ENCODE results near the gene TPCN2.

The TPCN2 gene

GRCh38 chr11:69039501-69039900, 9.2 kb upstream of the TPCN2 start:
- no peak for FAIRE-seq

- no peak for FAIRE-seq
Measured at GRCh38 chr11:69040051-69040450, 8.7 kb upstream of the TPCN2 start.

DNA sequence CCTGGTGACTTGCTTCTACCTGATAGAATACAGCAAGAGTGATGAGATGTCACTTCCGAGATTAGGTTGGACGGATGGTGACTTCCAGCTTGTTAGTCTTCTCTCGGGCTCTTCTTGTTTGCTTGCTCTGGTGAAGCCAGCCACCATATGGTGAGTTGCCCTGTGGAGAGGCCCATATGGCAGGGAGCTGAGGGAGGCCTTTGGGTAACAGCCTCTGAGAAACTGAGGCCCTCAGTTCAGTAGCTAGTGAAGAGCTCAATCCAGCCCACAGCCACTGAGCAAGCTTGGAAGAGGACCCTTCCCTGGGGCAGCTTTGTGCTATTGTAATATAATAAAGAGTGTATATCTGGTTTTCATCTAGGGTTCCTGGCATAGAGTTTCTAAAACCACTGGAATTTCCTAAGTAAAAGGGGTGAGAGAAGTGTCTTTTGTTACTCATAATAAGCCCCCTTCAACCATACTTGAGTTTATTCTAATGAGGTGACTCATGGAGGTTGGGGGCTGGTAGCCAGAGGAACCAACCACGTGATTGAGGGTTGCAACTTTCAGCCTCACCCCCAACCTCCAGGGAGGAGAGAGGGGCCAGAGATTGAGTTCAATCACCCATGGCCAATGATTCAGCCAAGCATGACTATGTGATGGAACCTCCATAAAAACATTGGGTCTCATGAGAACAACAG, 8.0 kb upstream of the TPCN2 start:
- no peak for FAIRE-seq

DNA sequence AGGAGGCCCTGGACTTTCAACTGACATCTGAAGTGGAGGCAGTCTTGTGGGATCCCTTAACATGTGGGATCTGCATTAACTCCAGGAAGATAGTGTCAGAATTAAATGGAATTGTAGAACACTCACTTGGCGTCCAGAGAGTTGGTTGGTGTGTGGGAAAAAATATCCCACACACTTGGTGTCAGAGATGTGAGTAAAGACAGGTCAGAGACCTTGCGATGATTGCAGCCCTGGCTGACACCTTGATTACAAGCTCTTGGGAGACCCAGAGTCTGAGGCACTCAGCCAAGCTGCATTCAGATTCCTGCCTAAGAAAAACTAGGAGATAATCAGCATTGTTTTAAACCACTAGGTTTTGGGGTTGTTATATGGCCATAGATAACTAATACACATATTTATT, 7.2 kb upstream of the TPCN2 start:
- FAIRE-seq, result no peak

GRCh38 chr11:69044111-69045013, 4.4 kb upstream of the TPCN2 start:
- FAIRE-seq, result peak; percentile 98

GRCh38 chr11:69048031-69048693, 570 bp upstream of the TPCN2 start:
- no peak for FAIRE-seq

DNA sequence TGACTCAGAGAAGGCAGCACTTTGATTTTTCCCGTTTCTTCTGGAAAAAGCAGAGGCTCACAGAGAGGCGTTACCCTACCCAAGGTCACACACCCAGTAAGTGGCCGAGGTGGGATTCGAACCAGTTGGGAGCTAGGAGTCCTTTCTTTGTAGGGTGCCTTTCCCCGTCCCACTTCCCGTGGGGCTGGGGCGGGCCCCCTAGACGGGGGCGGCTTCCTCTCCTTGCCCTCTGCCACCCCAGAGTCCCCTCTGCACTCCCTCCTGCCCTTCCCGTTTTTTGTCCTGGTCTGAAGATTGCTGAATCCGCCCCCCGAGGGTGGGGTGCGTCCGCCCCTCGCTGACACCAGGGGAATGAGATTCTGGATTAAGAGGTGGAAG, 747 bp downstream of the TPCN2 start:
- no peak for FAIRE-seq

- no peak for FAIRE-seq
Measured at GRCh38 chr11:69050592-69051380, 2.1 kb downstream of the TPCN2 start.

DNA sequence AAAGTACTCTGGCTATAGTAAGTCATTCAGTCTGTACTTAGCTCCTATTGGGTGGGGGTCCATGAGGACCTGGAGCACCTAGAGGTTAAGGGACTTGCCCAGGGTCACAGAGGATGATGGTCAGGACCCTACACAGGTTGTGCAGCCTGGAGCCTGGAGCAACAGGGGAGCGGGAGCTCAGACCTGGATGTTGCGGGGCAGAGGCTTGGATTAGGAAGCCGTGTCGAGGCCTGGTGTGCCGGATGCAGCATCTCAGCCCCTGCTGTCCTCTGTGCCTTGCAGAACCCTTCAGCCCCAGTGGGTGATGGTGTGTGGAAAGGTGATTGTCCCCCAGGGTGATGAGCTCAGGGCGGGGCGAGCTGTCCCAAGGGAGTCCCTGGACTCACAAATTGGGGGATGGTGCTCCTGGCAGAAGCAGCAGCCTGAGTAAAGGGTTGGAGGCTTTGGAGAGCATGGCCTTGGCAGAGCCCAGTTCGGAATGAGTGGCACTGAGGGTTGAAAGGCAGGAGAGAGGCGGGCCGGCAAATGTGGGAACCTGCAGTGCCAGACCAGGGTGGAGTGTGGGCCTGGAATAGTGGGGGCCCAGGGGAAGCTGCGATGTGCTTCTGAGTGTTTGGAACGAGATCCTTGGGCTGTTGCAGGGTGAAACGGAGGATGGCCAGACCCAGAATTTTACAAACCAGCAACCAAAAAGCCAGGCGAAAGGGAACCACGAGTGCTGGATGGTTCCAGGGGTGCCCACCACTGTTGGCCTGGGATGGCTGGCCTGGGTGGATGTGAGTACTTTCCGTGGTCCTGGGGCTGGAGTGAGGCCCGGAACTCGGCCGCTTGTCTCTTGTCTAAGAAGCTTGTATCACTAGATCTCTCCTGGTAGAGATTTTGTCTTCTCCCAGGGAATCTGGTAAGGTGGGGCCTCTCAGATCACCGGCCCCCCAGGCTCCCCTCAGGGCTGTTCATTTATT, 2.9 kb downstream of the TPCN2 start:
- FAIRE-seq, result no peak

- no peak for FAIRE-seq
Measured at GRCh38 chr11:69052343-69053168, 3.8 kb downstream of the TPCN2 start.

- no peak for FAIRE-seq
Measured at GRCh38 chr11:69053169-69053477, 4.4 kb downstream of the TPCN2 start.

- FAIRE-seq, result no peak
Measured at GRCh38 chr11:69053546-69054396, 5.0 kb downstream of the TPCN2 start.

- FAIRE-seq, result no peak
Measured at GRCh38 chr11:69054397-69055211, 5.9 kb downstream of the TPCN2 start.

DNA sequence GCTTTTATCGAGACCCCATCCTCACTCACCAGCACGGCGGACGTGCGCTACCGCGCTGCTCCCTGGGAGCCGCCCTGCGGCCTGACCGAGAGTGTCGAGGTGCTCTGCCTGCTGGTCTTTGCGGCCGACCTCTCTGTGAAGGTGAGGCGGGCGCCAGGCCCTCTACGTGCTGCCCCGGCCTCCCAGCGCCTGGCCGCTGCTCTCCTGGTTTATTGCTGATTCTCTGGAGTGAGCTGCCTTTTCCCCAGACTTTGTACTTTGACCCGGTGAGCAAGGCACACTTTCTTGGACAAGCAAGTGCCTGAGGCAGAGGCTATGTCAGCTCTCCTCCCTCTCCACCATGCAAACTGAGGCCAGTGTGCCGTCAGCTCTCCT, 6.5 kb downstream of the TPCN2 start:
- FAIRE-seq, result no peak

DNA sequence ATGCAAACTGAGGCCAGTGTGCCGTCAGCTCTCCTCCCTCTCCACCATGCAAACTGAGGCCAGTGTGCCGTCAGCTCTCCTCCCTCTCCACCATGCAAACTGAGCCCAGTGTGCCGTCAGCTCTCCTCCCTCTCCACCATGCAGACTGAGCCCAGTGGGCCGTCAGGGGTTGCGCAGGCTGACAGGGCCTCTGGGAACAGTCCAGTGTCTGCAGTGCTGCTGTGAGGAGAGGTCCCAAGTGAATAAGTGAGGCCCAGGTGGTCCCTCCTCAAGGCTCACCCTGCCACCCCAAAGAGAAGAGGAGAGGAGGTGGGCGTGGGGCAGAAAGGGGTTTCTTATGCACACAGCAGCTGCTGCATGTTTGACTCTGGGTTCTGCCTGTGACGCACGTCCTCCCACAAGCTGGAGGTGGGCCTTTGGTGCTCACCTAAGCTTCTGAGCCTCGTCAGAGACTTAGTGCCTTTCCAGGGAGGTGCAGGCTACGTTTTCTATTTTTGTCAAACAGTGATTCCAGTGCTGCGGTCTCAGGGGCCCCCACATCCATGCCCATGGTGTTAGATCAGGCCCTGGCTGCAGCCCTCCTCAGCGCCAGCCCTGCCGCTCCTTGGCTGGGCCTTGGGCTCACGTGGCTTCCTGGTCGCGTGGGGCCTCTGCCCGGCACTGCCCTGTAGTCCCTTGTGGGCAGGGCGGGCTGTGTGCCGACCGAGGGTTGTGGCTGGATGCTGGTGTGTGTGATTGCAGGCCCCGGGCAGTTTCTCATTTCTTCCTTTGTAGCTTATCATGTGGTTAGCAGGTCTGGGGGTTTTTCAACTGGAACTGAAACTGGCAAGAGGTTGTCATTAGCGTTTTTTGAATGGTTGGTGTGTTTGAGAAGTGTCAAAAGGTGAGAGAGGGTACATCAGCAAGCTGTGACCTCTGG, 7.1 kb downstream of the TPCN2 start:
- FAIRE-seq, result no peak

GRCh38 chr11:69057236-69057635, 8.5 kb downstream of the TPCN2 start:
- no peak for FAIRE-seq

DNA sequence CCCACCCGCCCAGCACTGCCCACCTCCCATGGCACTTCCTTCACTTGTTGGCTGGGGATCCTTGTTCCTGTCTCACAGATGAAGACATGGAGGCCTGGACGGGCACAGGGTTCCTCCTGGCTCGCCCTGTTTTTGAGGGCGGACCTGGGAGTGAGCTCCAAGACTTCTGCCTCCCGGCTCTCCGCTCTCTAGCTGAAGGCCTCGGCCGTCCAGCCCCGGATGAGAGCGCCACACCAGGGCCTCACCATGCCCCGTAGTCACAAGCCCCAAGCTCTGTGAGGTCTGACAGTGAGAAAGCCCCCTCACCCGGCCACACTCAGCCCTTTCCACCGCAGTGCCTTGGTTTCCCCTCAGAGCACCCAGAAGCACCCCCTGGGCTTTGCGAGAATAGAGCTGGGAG, 9.1 kb downstream of the TPCN2 start:
- no peak for FAIRE-seq

Measured in endometrium (tissue), 2 donors.